Dendritic cell treated with granulocyte-macrophage colony-stimulating factor and Interleukin-4, amounts not matched to agents 40 ng/mL and 50 ng/mL, for 4 days (primary cell): ENCODE results near the gene SNX10.

ENCODE experiments used
- H3K27ac Mint-ChIP-seq: one replicate; pipeline ENCODE4 v1.8.0; 2022; ENCODE audit warnings: mild to moderate bottlenecking, mixed read lengths
- H3K27me3 Mint-ChIP-seq: one replicate; pipeline ENCODE4 v1.8.0; 2022; ENCODE audit warnings: mild to moderate bottlenecking, mixed read lengths
- H3K36me3 Mint-ChIP-seq: one replicate; pipeline ENCODE4 v1.8.0; 2022; ENCODE audit warnings: low read depth, mixed read lengths
- H3K4me1 Mint-ChIP-seq: one replicate; pipeline ENCODE4 v1.8.0; 2022; ENCODE audit warnings: low read depth, mixed read lengths
- H3K4me3 Mint-ChIP-seq: one replicate; pipeline ENCODE4 v1.8.0; 2022; ENCODE audit warnings: mild to moderate bottlenecking, moderate library complexity, mixed read lengths
- H3K9me3 Mint-ChIP-seq: one replicate; pipeline ENCODE4 v1.8.0; 2022; ENCODE audit warnings: mixed read lengths
- intact Hi-C: fragments of 100-400 bp; cut with micrococcal nuclease; formaldehyde crosslinking; loops from one replicate; pipeline ENCODE4 v1.15.0; 2022

SNX10 gene

DNA sequence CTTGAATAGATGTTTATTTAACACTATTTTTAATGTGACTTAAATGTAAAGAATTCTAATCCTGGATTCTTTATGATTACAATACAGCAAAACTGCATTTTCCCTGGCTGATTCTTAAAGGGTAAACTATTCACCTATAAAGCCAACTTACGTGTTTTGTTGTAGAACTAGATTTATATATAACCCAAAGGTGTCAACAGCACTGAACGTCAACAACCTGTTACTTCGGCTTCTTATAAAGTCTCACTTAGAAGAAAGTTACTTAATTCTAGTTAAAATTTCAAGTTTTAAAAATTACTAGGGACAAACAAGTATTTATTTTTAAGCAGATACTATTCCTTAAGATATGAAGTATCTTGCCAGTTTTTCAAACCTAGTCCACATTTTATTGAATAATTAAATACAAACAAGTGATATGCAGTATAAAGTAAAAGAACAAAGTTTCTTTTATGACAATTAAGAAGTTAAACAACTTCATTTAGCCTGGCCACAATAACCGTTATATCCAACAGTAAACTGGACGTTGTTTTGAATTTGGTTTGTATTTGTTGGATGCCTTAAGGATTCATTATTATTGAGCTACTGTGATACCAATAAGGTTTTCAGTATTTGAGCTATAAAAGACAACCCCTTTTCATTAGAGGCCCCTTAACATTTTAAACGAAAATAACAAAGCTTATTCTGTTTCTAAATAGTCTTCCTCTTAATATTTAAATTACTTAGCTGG is 83.1 kb downstream of the SNX10 start:
- no peak overlapping the region for H3K4me3 Mint-ChIP-seq
- H3K9me3 Mint-ChIP-seq = no peaks in the 10 kb centered on the region
- peaks cover 26% of the 10 kb centered on the region for H3K27me3 Mint-ChIP-seq
- H3K36me3 Mint-ChIP-seq = peaks cover 24% of the 10 kb centered on the region
- H3K4me1 Mint-ChIP-seq = peaks cover 11% of the 10 kb centered on the region
- intact Hi-C loops = no loop called here
- H3K27ac Mint-ChIP-seq = no peak overlapping the region

DNA sequence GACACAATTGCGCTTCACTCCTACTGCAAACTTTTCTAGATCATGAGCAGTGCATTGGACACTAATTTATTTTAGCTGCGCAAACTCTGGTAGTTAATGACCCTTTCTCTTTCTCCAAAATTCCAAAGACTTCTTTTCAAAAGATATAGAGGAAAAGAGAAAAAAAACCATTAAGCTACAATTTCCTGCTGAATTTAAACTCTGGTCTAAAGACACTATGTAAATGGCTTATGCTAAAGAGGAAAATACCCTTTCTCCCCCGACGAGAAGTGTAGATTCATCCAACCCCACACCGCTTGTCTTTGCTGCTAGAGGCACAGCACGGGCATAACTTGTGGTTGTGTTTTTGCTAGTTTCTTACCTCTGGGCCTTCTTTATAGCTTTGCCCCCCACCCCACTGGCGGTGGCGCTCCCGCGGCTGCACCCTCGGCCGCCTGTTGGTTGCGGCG is 84.1 kb downstream of the SNX10 start:
- peaks cover 24% of the 10 kb centered on the region for H3K36me3 Mint-ChIP-seq
- peaks cover 26% of the 10 kb centered on the region for H3K27me3 Mint-ChIP-seq
- peak overlapping the region; percentile 79 for H3K4me3 Mint-ChIP-seq
- no peaks in the 10 kb centered on the region for H3K9me3 Mint-ChIP-seq
- H3K4me1 Mint-ChIP-seq = peaks cover 11% of the 10 kb centered on the region
- no peak overlapping the region for H3K27ac Mint-ChIP-seq
- intact Hi-C loops = loop anchor here (2.0 kb wide), 2 partner anchors 125 to 291 kb away; no protein-coding TSS in a partner anchor

DNA sequence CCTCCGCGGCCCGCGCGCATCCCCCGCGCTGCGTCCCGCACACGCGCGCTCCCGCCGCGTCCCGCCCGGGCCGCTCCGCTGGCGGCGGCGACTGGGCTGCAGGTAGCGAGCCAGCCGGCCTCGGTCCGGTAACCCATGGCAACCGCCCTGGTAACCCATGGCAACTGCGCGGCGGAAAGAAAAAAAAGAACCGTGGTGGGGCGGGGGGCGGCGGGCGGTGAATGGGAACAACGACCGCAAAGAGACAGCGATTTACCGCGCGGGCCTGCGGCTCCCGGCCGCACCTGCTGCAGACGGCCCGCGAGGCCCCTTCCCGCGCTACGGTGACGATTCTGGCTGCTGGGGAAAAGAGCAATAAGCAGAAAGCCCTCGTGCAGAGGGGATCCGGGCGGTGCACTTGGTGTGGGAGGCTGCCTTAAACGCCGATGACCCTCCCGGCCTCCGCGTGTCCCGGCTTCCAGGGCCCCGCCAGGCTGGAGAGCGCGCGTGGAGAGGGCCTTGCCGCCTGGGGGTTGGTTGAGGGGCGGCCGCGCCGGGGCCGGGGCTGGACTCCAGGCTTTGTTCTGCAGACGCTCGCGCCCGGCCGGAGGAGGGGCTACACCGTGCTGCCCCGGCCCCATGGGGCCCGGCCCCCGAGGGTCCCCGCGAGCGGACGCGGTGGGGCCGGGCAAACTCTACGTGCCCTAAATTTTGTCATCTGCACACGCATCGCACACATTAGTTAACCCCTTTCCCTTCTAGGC is 84.7 kb downstream of the SNX10 start:
- intact Hi-C loops = loop anchor here (2.0 kb wide), 2 partner anchors 124 to 290 kb away; no protein-coding TSS in a partner anchor
- peaks cover 26% of the 10 kb centered on the region for H3K27me3 Mint-ChIP-seq
- no peaks in the 10 kb centered on the region for H3K9me3 Mint-ChIP-seq
- peaks cover 17% of the 10 kb centered on the region for H3K4me1 Mint-ChIP-seq
- peaks cover 24% of the 10 kb centered on the region for H3K36me3 Mint-ChIP-seq
- peak overlapping the region; percentile 41 for H3K27ac Mint-ChIP-seq
- peak overlapping the region; percentile 79 for H3K4me3 Mint-ChIP-seq

DNA sequence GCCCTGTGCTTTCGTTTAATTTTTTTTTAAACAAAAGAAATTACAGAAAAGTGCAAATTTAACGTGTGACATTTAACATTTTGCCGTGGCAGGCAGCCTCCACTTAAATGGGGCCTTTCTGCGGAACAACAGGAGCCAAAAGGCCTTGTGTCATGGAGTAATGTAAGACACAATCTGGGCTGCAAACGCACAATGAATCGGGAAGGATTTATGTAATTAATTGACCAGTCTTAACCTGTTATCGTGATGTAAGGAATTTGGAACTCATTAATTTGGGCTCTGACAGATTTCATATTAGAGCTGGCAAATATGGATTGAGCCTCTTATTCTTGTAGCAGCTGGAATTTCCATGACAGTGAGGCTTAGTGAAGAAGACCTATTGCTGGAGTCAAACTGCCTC is 86.4 kb downstream of the SNX10 start:
- peaks cover 12% of the 10 kb centered on the region for H3K4me1 Mint-ChIP-seq
- no peak overlapping the region for H3K4me3 Mint-ChIP-seq
- no peaks in the 10 kb centered on the region for H3K9me3 Mint-ChIP-seq
- no peak overlapping the region for H3K27ac Mint-ChIP-seq
- intact Hi-C loops = no loop called here
- H3K27me3 Mint-ChIP-seq = peaks cover 26% of the 10 kb centered on the region
- peaks cover 8% of the 10 kb centered on the region for H3K36me3 Mint-ChIP-seq

DNA sequence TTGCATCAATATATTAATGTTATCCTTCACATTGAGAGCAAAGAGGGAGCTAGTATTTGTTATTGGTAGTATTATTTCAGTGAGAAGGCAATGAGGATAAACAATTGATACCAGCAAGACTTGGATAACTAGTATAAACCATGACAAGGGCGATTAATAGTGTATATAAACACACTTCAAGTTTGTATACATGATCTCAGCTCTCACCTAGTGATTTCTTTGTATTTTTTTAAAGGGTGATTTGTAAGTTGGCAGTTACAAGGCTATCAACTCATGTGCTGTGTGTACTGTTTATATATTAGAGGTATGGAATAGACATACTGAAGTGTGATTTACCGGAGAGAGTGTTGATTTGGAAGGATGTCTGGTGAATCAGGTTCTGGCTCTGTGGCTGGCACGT is 88.0 kb downstream of the SNX10 start:
- H3K27me3 Mint-ChIP-seq = peaks cover 23% of the 10 kb centered on the region
- intact Hi-C loops = no loop called here
- H3K27ac Mint-ChIP-seq = no peak overlapping the region
- no peak overlapping the region for H3K4me3 Mint-ChIP-seq
- no peaks in the 10 kb centered on the region for H3K9me3 Mint-ChIP-seq
- H3K4me1 Mint-ChIP-seq = peaks cover 12% of the 10 kb centered on the region
- no peaks in the 10 kb centered on the region for H3K36me3 Mint-ChIP-seq

DNA sequence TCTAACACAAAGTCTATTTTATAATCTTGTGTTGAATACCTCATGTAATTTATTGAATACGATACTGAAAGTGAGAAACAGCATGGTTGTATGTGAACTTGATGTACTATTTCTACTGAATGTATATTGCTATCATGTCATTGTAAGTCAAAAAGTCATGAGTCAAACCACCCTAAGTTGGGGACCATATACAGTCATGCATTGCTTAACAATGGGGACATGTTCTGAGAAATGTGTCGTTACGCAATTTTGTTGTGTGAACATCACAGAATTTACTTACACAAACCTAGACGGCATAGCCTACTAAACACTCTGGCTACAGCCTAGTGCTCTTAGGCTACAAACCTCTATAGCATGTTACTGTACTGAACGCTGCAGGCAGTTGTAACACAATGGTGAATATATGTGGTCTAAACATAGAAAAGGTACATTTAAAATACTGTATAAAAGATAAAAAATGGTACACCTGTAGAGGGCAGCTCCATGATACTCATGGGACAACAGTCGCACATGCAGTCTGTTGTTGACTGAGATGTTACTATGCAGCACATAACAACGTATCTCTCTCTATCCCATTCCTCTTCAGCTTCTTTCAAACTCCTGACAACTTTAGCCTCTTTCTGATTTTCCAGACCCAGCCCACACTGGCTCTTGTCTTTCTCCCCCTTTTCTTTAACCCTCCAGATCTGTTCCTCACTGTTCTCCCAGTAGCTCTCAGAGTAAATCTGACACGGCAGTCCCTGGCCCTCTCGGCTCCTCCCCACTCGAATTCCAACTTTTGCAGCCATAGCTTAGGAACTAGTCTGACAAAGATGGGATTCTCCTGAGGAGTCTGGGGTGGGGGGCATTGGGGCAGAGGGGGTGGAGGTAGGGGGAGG is 90.1 kb downstream of the SNX10 start:
- intact Hi-C loops = no loop called here
- Mint-ChIP-seq H3K36me3 (no peaks in the 10 kb centered on the region), H3K4me1 (peaks cover 6% of the 10 kb centered on the region), H3K4me3 (no peak overlapping the region), H3K27me3 (peaks cover 24% of the 10 kb centered on the region), H3K9me3 (no peaks in the 10 kb centered on the region), H3K27ac (no peak overlapping the region)

DNA sequence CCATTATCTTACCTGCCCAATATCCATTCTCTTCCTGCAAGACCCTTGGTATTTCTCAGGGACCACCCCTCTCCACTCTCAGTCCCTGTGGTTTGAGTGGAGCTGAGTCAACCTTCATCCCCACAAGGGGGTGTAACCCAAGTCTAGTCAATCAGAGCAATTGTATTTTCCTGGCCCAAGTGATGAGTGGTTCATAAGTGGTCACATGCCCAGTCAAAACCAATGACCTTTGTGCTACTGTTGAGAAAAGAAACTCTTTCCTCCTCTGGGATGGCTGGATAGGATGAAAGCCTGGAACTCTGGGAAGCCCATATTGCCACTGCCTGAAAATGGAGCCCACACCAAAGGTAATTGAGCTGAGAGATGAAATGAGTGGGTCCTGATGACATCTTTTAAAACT is 93.6 kb downstream of the SNX10 start:
- H3K4me3 Mint-ChIP-seq = no peak overlapping the region
- no peak overlapping the region for H3K27ac Mint-ChIP-seq
- H3K27me3 Mint-ChIP-seq = peaks cover 27% of the 10 kb centered on the region
- intact Hi-C loops = no loop called here
- H3K4me1 Mint-ChIP-seq = peaks cover 12% of the 10 kb centered on the region
- H3K9me3 Mint-ChIP-seq = no peaks in the 10 kb centered on the region
- no peaks in the 10 kb centered on the region for H3K36me3 Mint-ChIP-seq

DNA sequence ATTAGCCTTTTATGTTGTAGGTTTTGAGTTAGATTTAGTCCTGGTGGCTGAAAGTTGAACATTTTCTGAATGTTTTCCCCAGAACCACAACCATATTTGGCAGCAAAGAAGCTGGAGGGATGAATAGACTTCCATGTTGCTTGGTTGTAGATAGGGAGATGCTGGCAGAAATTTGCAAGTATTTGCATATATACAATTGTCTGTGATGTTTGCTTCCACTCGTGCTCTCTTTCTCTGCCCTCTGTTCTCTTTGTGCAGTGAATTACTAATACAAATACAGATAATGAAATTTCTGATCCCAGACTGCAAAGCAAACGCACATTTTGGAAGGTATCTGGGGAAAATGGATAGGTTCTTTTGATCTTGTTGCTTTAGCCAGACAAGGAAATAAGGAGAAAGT is 96.1 kb downstream of the SNX10 start:
- intact Hi-C loops = no loop called here
- Mint-ChIP-seq H3K9me3 (no peaks in the 10 kb centered on the region), H3K27me3 (peaks cover 29% of the 10 kb centered on the region), H3K4me3 (no peak overlapping the region), H3K27ac (no peak overlapping the region), H3K4me1 (peaks cover 6% of the 10 kb centered on the region), H3K36me3 (no peaks in the 10 kb centered on the region)

DNA sequence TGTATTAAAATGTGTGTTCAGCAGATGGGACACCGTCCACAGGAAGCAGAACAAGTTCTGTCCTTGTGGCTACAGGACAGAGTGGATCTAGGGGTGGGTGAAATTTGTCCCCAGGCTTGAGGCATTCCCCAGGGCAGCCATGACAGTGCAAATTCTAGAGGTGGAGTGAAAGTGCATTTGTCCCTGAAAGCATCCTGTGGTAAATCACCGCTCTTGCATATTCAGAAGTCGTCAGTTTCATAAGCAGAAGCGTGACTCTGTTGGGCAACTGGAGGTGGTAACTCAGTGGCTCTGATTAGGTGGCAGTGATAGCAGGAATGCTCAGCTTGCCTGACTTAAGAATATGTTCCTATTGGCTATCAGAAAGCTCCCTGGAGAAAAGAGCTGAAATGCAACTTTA is 96.6 kb downstream of the SNX10 start:
- intact Hi-C loops = no loop called here
- Mint-ChIP-seq H3K36me3 (no peaks in the 10 kb centered on the region), H3K27me3 (peaks cover 29% of the 10 kb centered on the region), H3K27ac (no peak overlapping the region), H3K4me3 (no peak overlapping the region), H3K4me1 (peaks cover 6% of the 10 kb centered on the region), H3K9me3 (no peaks in the 10 kb centered on the region)

DNA sequence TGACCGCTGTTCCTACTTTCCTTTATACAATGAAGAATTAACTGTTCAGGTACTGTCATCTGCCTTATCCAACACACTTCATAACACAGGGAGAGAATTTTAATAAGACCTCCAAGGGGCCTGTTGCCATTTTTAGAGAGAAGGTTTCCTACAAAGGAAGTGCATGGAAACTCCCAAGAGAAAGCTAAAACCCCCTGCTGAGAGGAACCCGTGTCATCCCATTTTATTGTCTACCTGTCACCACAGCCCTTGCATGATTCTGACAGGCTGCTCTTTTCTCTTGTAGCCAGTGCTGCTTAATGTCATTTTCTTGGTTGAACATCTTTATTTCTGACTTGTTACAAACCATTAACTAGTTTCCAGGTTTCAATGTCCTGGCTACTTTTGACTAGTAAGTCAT is 98.4 kb downstream of the SNX10 start:
- intact Hi-C loops = no loop called here
- Mint-ChIP-seq H3K4me1 (peaks cover 6% of the 10 kb centered on the region), H3K36me3 (no peaks in the 10 kb centered on the region), H3K4me3 (no peak overlapping the region), H3K27ac (no peak overlapping the region), H3K27me3 (peaks cover 29% of the 10 kb centered on the region), H3K9me3 (no peaks in the 10 kb centered on the region)

DNA sequence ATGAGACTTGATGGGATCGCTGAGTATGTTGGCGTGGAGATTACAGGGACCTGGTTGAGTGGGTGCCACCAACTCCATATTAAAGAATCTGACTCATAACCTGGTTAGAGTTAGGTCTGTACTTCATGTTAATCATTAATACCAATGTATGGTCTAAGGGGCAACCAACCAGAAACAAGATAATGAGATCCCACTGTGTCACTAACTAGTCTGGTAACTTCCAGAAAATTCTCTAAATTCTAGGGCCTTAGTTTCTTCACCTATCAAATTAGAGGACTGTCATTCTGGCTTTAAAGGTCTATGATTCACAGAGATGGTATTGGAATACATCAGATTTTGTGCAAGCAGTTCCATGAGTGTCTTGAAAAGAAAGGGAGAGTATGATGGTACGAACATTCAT is 102.2 kb downstream of the SNX10 start:
- peaks cover 15% of the 10 kb centered on the region for H3K27me3 Mint-ChIP-seq
- H3K27ac Mint-ChIP-seq = no peak overlapping the region
- H3K9me3 Mint-ChIP-seq = no peaks in the 10 kb centered on the region
- peaks cover 3% of the 10 kb centered on the region for H3K36me3 Mint-ChIP-seq
- intact Hi-C loops = no loop called here
- no peak overlapping the region for H3K4me3 Mint-ChIP-seq
- peaks cover 23% of the 10 kb centered on the region for H3K4me1 Mint-ChIP-seq

DNA sequence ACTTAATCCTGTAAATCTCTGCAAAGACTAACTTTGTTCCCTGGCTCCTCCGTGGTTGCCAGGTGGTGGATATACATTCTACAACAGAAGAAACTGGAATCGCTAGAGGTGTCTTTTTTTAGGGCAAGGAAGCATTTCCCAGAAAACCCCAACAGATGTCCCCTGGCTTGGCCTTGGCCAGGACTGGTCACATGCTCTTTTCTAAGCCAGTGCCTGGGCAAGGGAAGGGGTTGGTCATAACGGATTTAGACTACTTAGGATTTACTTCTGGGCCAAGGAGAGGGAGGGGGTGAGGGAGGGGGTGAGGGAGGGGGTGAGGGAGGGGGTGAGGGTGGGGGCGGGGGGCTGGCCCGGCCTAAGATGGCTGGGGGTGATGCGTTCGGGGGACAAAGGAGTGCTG is 105.7 kb downstream of the SNX10 start:
- no peaks in the 10 kb centered on the region for H3K9me3 Mint-ChIP-seq
- intact Hi-C loops = no loop called here
- peaks cover 46% of the 10 kb centered on the region for H3K4me1 Mint-ChIP-seq
- peak overlapping the region; percentile 76 for H3K4me3 Mint-ChIP-seq
- peaks cover 6% of the 10 kb centered on the region for H3K36me3 Mint-ChIP-seq
- peaks cover 8% of the 10 kb centered on the region for H3K27me3 Mint-ChIP-seq
- peak overlapping the region; percentile 97 for H3K27ac Mint-ChIP-seq

DNA sequence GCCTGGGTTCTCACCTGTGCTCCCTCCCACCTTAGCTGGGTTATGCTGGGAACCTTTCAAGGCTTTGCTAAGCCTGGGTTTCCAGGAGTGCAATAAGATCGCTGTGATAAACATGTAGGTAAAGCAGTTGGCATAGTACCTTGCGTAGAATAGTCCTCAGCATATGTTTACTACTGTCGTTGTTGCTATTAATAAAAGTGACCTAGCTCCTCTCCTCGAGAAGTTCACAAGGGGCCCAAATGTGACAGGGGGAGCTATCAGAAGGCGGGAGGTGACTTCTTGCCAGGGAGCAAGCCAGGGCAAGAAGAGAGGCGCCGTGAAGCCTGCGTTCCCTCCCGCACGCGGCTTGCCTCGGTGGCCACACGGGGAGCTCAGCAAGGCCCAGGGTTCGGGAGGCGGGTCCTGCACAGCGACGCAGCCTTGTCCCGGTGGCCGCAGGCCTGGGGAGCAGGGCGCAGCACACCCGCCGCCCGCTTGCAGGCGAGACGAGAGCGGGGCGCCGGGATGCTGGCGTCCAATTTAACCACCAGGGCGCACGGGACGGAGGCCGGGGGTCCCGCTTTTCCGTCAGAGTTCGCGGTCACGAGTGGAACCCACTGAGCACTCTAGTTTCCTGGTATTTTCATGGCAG is 106.2 kb downstream of the SNX10 start:
- intact Hi-C loops = loop anchor here (2.0 kb wide), 1 partner anchor 699 kb away; no protein-coding TSS in a partner anchor
- Mint-ChIP-seq H3K36me3 (peaks cover 6% of the 10 kb centered on the region), H3K4me1 (peaks cover 46% of the 10 kb centered on the region), H3K4me3 (peak overlapping the region; percentile 76), H3K9me3 (no peaks in the 10 kb centered on the region), H3K27ac (peak overlapping the region; percentile 97), H3K27me3 (peaks cover 8% of the 10 kb centered on the region)
